Esophagus muscularis mucosa (tissue), 4 donors: Measurements from ENCODE around the gene STK24.

Experiments used
- EP300 ChIP-seq: sonication (generic); formaldehyde crosslinking; IDR thresholded peaks from one replicate; pipeline ENCODE4 v1.6.1; 2017; ENCODE audit warnings: antibody characterized with exemption
- POLR2AphosphoS5 ChIP-seq, 2 donors: sonication (generic); formaldehyde crosslinking; IDR thresholded peaks; one replicate each; pipeline ENCODE4 v1.6.1; 2017; ENCODE audit warnings: antibody characterized with exemption in 2 of 2
- TF ChIP-seq, protein P1 (sequence below), 3 experiments: fragments of 200-600 bp in 2 of 3; fragments of 450-650 bp in 1 of 3; sonication (generic) in 2 of 3; IDR thresholded peaks; one replicate each; pipeline ENCODE4 v1.5.1; 2017 to 2019; ENCODE audit warnings: antibody characterized with exemption in 3 of 3, mild to moderate bottlenecking in 2 of 3, moderate library complexity in 1 of 3

DNA sequence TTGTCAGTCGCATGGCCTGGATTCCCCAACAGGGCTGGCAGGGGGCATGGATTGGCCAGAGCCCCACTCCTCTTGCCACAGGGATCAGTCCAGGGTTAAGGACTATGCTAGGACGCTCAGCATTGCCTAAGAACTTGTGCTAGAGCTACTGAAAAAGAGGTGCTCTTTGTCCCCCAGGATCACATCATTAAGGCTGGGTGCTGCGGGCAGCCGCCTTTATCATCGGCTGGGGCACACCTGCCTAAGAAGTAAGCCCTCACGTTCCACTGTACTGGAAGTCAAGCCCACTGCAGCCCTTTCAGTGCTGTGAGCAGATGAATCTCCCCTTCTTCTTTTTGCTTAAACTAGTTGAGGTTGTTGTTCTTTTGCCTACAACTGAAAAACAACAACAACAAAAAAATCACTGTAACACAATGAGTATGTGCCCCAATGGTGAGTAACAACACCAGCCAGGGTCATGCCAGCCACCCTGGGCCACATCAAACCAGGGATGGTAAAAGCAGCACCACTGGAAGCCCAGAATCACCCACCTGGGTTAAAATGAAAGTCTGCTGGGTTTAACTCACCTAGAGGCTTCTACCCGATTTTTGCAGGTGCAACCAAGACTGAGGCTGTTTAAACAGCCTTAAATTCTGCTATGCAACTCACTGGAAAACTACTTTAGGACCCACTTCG, 20.6 kb downstream of the STK24 start:
- TF ChIP-seq, protein P1, sequence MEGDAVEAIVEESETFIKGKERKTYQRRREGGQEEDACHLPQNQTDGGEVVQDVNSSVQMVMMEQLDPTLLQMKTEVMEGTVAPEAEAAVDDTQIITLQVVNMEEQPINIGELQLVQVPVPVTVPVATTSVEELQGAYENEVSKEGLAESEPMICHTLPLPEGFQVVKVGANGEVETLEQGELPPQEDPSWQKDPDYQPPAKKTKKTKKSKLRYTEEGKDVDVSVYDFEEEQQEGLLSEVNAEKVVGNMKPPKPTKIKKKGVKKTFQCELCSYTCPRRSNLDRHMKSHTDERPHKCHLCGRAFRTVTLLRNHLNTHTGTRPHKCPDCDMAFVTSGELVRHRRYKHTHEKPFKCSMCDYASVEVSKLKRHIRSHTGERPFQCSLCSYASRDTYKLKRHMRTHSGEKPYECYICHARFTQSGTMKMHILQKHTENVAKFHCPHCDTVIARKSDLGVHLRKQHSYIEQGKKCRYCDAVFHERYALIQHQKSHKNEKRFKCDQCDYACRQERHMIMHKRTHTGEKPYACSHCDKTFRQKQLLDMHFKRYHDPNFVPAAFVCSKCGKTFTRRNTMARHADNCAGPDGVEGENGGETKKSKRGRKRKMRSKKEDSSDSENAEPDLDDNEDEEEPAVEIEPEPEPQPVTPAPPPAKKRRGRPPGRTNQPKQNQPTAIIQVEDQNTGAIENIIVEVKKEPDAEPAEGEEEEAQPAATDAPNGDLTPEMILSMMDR (IDR thresholded peaks at IDR 0.05) = no peak
- TF ChIP-seq POLR2AphosphoS5 (IDR thresholded peaks at IDR 0.05) (no peak), EP300 (no peak)
